Right lobe of liver (tissue), 6 donors: Measurements from ENCODE around the gene RPL22. TPM values are rescaled to one million over a fixed set of nuclear protein-coding genes. Genes with fewer than 3 reads are reported as not detected.

Source experiments
- ATAC-seq, 4 donors: fragments of 200-7000 bp; cut with Tn5 transposase; one replicate each; pipeline ENCODE4 v1.9.1; 2020; ENCODE audit warnings: mild to moderate bottlenecking in 4 of 4, moderate library complexity in 4 of 4
- DNase-seq, 3 donors: peaks; one replicate each; pipeline ENCODE4 v3.0.0-alpha.2; 2020
- H3K27ac ChIP-seq, 3 donors: fragments of 200-600 bp; one replicate each; pipeline ENCODE4 v1.8.0; 2022
- H3K27me3 ChIP-seq, 2 donors: fragments of 200-600 bp; one replicate each; pipeline ENCODE4 v1.8.0; 2022
- H3K36me3 ChIP-seq, 4 donors: fragments of 200-600 bp; sonication (generic) in 1 of 4; one replicate each; pipeline versions ENCODE4 v1.5.1 to v1.8.0; 2017 to 2022; ENCODE audit warnings: control low read depth in 1 of 4
- H3K4me1 ChIP-seq, 4 donors: fragments of 200-600 bp; sonication (generic) in 1 of 4; one replicate each; pipeline versions ENCODE4 v1.5.1 to v1.8.0; 2017 to 2022; ENCODE audit warnings: control low read depth in 1 of 4
- H3K4me3 ChIP-seq, 3 donors: fragments of 200-600 bp; one replicate each; pipeline ENCODE4 v1.8.0; 2022
- H3K9me3 ChIP-seq, 4 donors: fragments of 200-600 bp; sonication (generic) in 1 of 4; one replicate each; pipeline versions ENCODE4 v1.5.1 to v1.8.0; 2017 to 2022; ENCODE audit warnings: control low read depth in 1 of 4
- CTCF ChIP-seq, 4 donors: fragments of 200-600 bp in 3 of 4; fragments of 450-650 bp in 1 of 4; IDR thresholded peaks; one replicate each; pipeline versions ENCODE4 v1.5.1 to v1.8.0; 2016 to 2022; ENCODE audit warnings: antibody characterized with exemption in 4 of 4, mild to moderate bottlenecking in 2 of 4
- POLR2A ChIP-seq: fragments of 450-650 bp; IDR thresholded peaks from one replicate; pipeline ENCODE4 v1.6.1; 2017; ENCODE audit warnings: antibody characterized with exemption, mild to moderate bottlenecking
- WGBS: methylation state at CpG from one replicate; pipeline ENCODE4 v1.1.6; 2018; ENCODE audit warnings: low coverage, low lambda C conversion rate; ENCODE audit not compliant: insufficient coverage; ENCODE audit errors: missing lambda C conversion rate; 5-methylcytosine and 5-hydroxymethylcytosine counted together
- intact Hi-C, 2 donors: fragments of 100-400 bp; cut with DNase I; formaldehyde crosslinking; loops; one replicate each; pipeline versions ENCODE4 v1.11.2 to v1.14.1; 2022
- total RNA-seq, 6 experiments: library from RNA; depleted of rRNA in 2 of 6; stranded (reverse); fragments of >200 nt in 2 of 6; fragmentation: NEBNext Ultra II Directional in 3 of 6; extraction: Animal tissue kit (Norgen Biotek cat#: 25700) in 3 of 6; gene quantifications; one replicate each; pipeline versions ENCODE4 v1.1.0 to v1.2.4, GENCODE V29; 2016 to 2023
- donor health status: DM: no; HTN: yes; CAD: no.
- donor health status: DM: no; HTN: no; CAD: no.
- donor health status: DM: no; HTN: no; CAD: no.
- donor health status: DM: no; HTN: yes; CAD: no.
- donor health status: DM: no; HTN: yes; CAD: no.

RPL22 gene
- total RNA-seq, 6 experiments from 2014 or later, result 45.4 to 156 (median 134) TPM

GRCh38 chr1:6206520-6206855 is 7.1 kb upstream of the RPL22 start:
- TF ChIP-seq CTCF (IDR thresholded peaks at IDR 0.05), result no peak
- no peak for TF ChIP-seq POLR2A
- peak in 1 of 4 donors; percentile 4 for ATAC-seq
- intact Hi-C loops, result no loop called here
- DNase-seq, result no peak
- Histone ChIP-seq H3K36me3 (no peaks in the 10 kb centered on the region), H3K27me3 (no peaks in the 10 kb centered on the region), H3K4me3 (peak overlapping the region; percentile 67 to 85 (median 68)), H3K9me3 (no peaks in the 10 kb centered on the region), H3K4me1 (no peaks in the 10 kb centered on the region), H3K27ac (peak overlapping the region; percentile 54 to 59 (median 56))
- WGBS, result 20% methylated on average over 1 of the region's 25 CpGs

GRCh38 chr1:6205849-6206519 is 6.6 kb upstream of the RPL22 start, which contains the start of gene RNF207:
Gene RNF207, plus strand, starts transcription at chr1:6206119. Its CDS starts 417 bp downstream, at chr1:6206536.
- H3K4me1 ChIP-seq, result no peaks in the 10 kb centered on the region
- ATAC-seq (peak; percentile 82 to 89 (median 86)), DNase-seq (peak; percentile 81 to 87 (median 85))
- H3K27me3 ChIP-seq, result no peaks in the 10 kb centered on the region
- peak within 1 kb of the TSS; percentile 54 to 59 (median 56) for H3K27ac ChIP-seq
- H3K4me3 ChIP-seq, result peak within 1 kb of the TSS; percentile 67 to 85 (median 68)
- intact Hi-C loops, result no loop called here
- H3K9me3 ChIP-seq, result no peaks in the 10 kb centered on the region
- H3K36me3 ChIP-seq, result no peaks in the 10 kb centered on the region
- 5% methylated on average over 4 of the region's 66 CpGs for WGBS
- TF ChIP-seq POLR2A (peak; percentile 74), CTCF (IDR thresholded peaks at IDR 0.05) (no peak)

GRCh38 chr1:6202256-6202655 is 2.9 kb upstream of the RPL22 start:
- ATAC-seq (no peak), DNase-seq (peak in 1 of 3 donors; percentile 17)
- Histone ChIP-seq H3K4me3 (no peak overlapping the region), H3K27ac (no peak overlapping the region), H3K9me3 (no peaks in the 10 kb centered on the region), H3K4me1 (peaks cover 0 to 12% (median 3%) of the 10 kb centered on the region in 4 donors), H3K27me3 (no peaks in the 10 kb centered on the region), H3K36me3 (no peaks in the 10 kb centered on the region)
- TF ChIP-seq CTCF (IDR thresholded peaks at IDR 0.05) (no peak), POLR2A (no peak)
- 86% methylated on average over 7 of the region's 7 CpGs for WGBS
- intact Hi-C loops, result no loop called here

GRCh38 chr1:6200188-6200809 is 904 bp upstream of the RPL22 start:
- WGBS, result 93% methylated on average over 6 of the region's 10 CpGs

More at GRCh38 chr1:6200188-6200809, 904 bp upstream of the RPL22 start:
- Histone ChIP-seq H3K27ac (peak overlapping the region; percentile 55 to 84 (median 60)), H3K9me3 (no peaks in the 10 kb centered on the region), H3K4me3 (peak overlapping the region; percentile 99 to 100 (median 100)), H3K36me3 (peaks cover 0 to 18% (median 6%) of the 10 kb centered on the region in 4 donors), H3K4me1 (peaks cover 0 to 12% (median 3%) of the 10 kb centered on the region in 4 donors), H3K27me3 (no peaks in the 10 kb centered on the region)
- intact Hi-C loops, result no loop called here
- ATAC-seq, result no peak
- TF ChIP-seq CTCF (IDR thresholded peaks at IDR 0.05), result no peak
- TF ChIP-seq POLR2A, result no peak
- no peak for DNase-seq
